ENCODE data around the gene ERBB3.
"Not testable (repeated sequence)": the region's sequence is repeated elsewhere in the genome, so short reads cannot be mapped to it uniquely, and the experiment has no call there.

The ERBB3 gene

GRCh38 chr12:56046027-56046780, 33.8 kb upstream of the ERBB3 start:
- H3K9me3 ChIP-seq (ENCODE audit: control insufficient read depth, insufficient read depth, low read length), result no peaks in the 10 kb centered on the region
- peak overlapping the region; percentile 55 for H3K27ac ChIP-seq (ENCODE audit: low read depth, low read length)
- TF ChIP-seq EZH2phosphoT487 (IDR thresholded peaks at IDR 0.05; ENCODE audit: borderline replicate concordance, low read length), result no peak
- TF ChIP-seq CTCF (IDR thresholded peaks at IDR 0.05; ENCODE audit: low read depth, low read length, poor library complexity, severe bottlenecking), result no peak
- H4K20me1 ChIP-seq (ENCODE audit: control insufficient read depth, insufficient read depth, low read depth, low read length), result peaks cover 8% of the 10 kb centered on the region; the same call in 1 of the 2 replicates
- H3K4me3 ChIP-seq (ENCODE audit: low read length), result no peak overlapping the region
- H3K27me3 ChIP-seq (ENCODE audit: control insufficient read depth, low read length), result no peaks in the 10 kb centered on the region
- peaks cover 49% of the 10 kb centered on the region for H3F3A ChIP-seq (ENCODE audit: control insufficient read depth, insufficient read depth)
- peak overlapping the region; percentile 44 for H3K4me2 ChIP-seq (ENCODE audit: low read length)
- peaks cover 24% of the 10 kb centered on the region for H3K79me2 ChIP-seq (ENCODE audit: control insufficient read depth, low read length)
- H3K4me1 ChIP-seq (ENCODE audit: control insufficient read depth, low read length), result peaks cover 22% of the 10 kb centered on the region
- peaks cover 42% of the 10 kb centered on the region for H3K36me3 ChIP-seq (ENCODE audit: control insufficient read depth, low read length)
- H3K9me2 ChIP-seq (replicated peaks; ENCODE audit: control insufficient read depth, low read length), result no peaks in the 10 kb centered on the region

GRCh38 chr12:56053407-56053893, 26.5 kb upstream of the ERBB3 start:
- H3K4me3 ChIP-seq (ENCODE audit: low read length), result no peak overlapping the region
- no peaks in the 10 kb centered on the region for H3K9me3 ChIP-seq (ENCODE audit: control insufficient read depth, insufficient read depth, low read length)
- H3K27ac ChIP-seq (ENCODE audit: low read depth, low read length), result no peak overlapping the region
- no peaks in the 10 kb centered on the region for H3K9me2 ChIP-seq (replicated peaks; ENCODE audit: control insufficient read depth, low read length)
- TF ChIP-seq EZH2phosphoT487 (IDR thresholded peaks at IDR 0.05; ENCODE audit: borderline replicate concordance, low read length) (no peak), CTCF (IDR thresholded peaks at IDR 0.05; ENCODE audit: low read depth, low read length, poor library complexity, severe bottlenecking) (no peak)
- no peaks in the 10 kb centered on the region for H3K79me2 ChIP-seq (ENCODE audit: control insufficient read depth, low read length)
- H3K4me1 ChIP-seq (ENCODE audit: control insufficient read depth, low read length), result no peaks in the 10 kb centered on the region
- no peaks in the 10 kb centered on the region for H3F3A ChIP-seq (ENCODE audit: control insufficient read depth, insufficient read depth)
- no peaks in the 10 kb centered on the region for H3K36me3 ChIP-seq (ENCODE audit: control insufficient read depth, low read length)
- H3K27me3 ChIP-seq (ENCODE audit: control insufficient read depth, low read length), result no peaks in the 10 kb centered on the region
- no peak overlapping the region for H3K4me2 ChIP-seq (ENCODE audit: low read length)
- H4K20me1 ChIP-seq (ENCODE audit: control insufficient read depth, insufficient read depth, low read depth, low read length), result no peaks in the 10 kb centered on the region

- not testable (repeated sequence) for H3K9me3 ChIP-seq (ENCODE audit: control insufficient read depth, insufficient read depth, low read length); H3K9me2 ChIP-seq (replicated peaks; ENCODE audit: control insufficient read depth, low read length); H3K4me1 ChIP-seq (ENCODE audit: control insufficient read depth, low read length); H3K4me2 ChIP-seq (ENCODE audit: low read length); H3K36me3 ChIP-seq (ENCODE audit: control insufficient read depth, low read length); H3K27ac ChIP-seq (ENCODE audit: low read depth, low read length); H3K4me3 ChIP-seq (ENCODE audit: low read length); H3F3A ChIP-seq (ENCODE audit: control insufficient read depth, insufficient read depth); H3K27me3 ChIP-seq (ENCODE audit: control insufficient read depth, low read length); H4K20me1 ChIP-seq (ENCODE audit: control insufficient read depth, insufficient read depth, low read depth, low read length); H3K79me2 ChIP-seq (ENCODE audit: control insufficient read depth, low read length)
Observed at GRCh38 chr12:56059964-56060363, 20.0 kb upstream of the ERBB3 start.

- Histone ChIP-seq H3K36me3 (ENCODE audit: control insufficient read depth, low read length) (no peaks in the 10 kb centered on the region), H4K20me1 (ENCODE audit: control insufficient read depth, insufficient read depth, low read depth, low read length) (no peaks in the 10 kb centered on the region), H3K4me1 (ENCODE audit: control insufficient read depth, low read length) (peaks cover 3% of the 10 kb centered on the region; the same call in 1 of the 2 replicates), H3K79me2 (ENCODE audit: control insufficient read depth, low read length) (no peaks in the 10 kb centered on the region), H3K4me3 (ENCODE audit: low read length) (no peak overlapping the region), H3K27me3 (ENCODE audit: control insufficient read depth, low read length) (no peaks in the 10 kb centered on the region), H3F3A (ENCODE audit: control insufficient read depth, insufficient read depth) (no peaks in the 10 kb centered on the region; the same call in 1 of the 2 replicates), H3K27ac (ENCODE audit: low read depth, low read length) (no peak overlapping the region), H3K4me2 (ENCODE audit: low read length) (no peak overlapping the region), H3K9me2 (replicated peaks; ENCODE audit: control insufficient read depth, low read length) (no peaks in the 10 kb centered on the region), H3K9me3 (ENCODE audit: control insufficient read depth, insufficient read depth, low read length) (no peaks in the 10 kb centered on the region)
- TF ChIP-seq EZH2phosphoT487 (IDR thresholded peaks at IDR 0.05; ENCODE audit: borderline replicate concordance, low read length) (no peak), CTCF (IDR thresholded peaks at IDR 0.05; ENCODE audit: low read depth, low read length, poor library complexity, severe bottlenecking) (no peak)
Observed at GRCh38 chr12:56061982-56062381, 18.0 kb upstream of the ERBB3 start.

Data from DOHH2 (cell line).